Measurements from ENCODE around the gene SELE. TPM values are rescaled to one million over a fixed set of nuclear protein-coding genes. Genes with fewer than 3 reads are reported as not detected.

SELE gene
- total RNA-seq, 4 donors from 2014 or later, result 0.21 to 6.8 (median 1.9) TPM

DNA sequence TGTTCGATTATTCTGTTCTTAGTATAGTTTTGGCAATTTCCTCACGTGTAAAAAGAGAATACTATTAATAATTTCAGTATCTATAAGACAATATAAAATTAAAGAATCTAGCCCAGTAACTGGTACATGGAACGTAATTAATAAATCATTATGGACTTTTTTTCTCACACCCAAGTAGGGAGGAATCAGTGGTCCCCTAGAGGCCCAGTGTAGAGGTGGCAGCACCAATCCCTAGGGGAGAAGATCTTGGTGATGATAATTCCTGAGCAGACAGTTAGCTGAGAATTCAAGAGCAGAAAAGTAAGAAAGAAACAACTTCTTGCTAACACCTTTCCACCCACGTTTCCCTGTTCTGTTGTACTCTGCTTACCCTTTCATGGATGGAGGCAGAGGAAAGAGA, 19.7 kb upstream of the SELE start:
- no peak for DNase-seq (ENCODE audit: low spot score in 2 of 2)
- H3K27me3 ChIP-seq, result no peaks in the 10 kb centered on the region
- no peaks in the 10 kb centered on the region for H3K36me3 ChIP-seq
- WGBS, 2 donors, result 73 to 79% methylated on average over 4 of the region's 4 CpGs
- H3K9me3 ChIP-seq, result no peaks in the 10 kb centered on the region
- H3K4me1 ChIP-seq, result no peaks in the 10 kb centered on the region
- TF ChIP-seq CTCF (IDR thresholded peaks at IDR 0.05), result no peak
- TF ChIP-seq POLR2A (IDR thresholded peaks at IDR 0.05), result no peak
- no peak for TF ChIP-seq EP300 (IDR thresholded peaks at IDR 0.05)
- no peak overlapping the region for H3K4me3 ChIP-seq
- H3K27ac ChIP-seq, result no peak overlapping the region

- peaks cover 0 to 4% (median 0%) of the 10 kb centered on the region in 4 donors for H3K4me1 ChIP-seq
- no peak overlapping the region for H3K27ac ChIP-seq
- WGBS, 2 donors, result 78 to 85% methylated on average over 1 of the region's 1 CpG
- H3K27me3 ChIP-seq, result no peaks in the 10 kb centered on the region
- H3K4me3 ChIP-seq, result no peak overlapping the region
- DNase-seq (ENCODE audit: low spot score in 2 of 2), result no peak
- TF ChIP-seq POLR2A (IDR thresholded peaks at IDR 0.05), result no peak
- no peak for TF ChIP-seq EP300 (IDR thresholded peaks at IDR 0.05)
- TF ChIP-seq CTCF (IDR thresholded peaks at IDR 0.05), result no peak
- no peaks in the 10 kb centered on the region for H3K36me3 ChIP-seq
- no peaks in the 10 kb centered on the region for H3K9me3 ChIP-seq
These were observed 16.2 kb upstream of the SELE start for GRCh38 chr1:169750041-169750440.

GRCh38 chr1:169746550-169746949, 12.7 kb upstream of the SELE start:
- Histone ChIP-seq H3K4me1 (peaks cover 0 to 21% (median 1%) of the 10 kb centered on the region in 4 donors), H3K27me3 (no peaks in the 10 kb centered on the region), H3K9me3 (peaks cover 0 to 3% (median 0%) of the 10 kb centered on the region in 4 donors), H3K36me3 (no peaks in the 10 kb centered on the region), H3K27ac (no peak overlapping the region), H3K4me3 (no peak overlapping the region)
- WGBS, 2 donors, result 87 to 92% methylated on average over 2 of the region's 2 CpGs
- TF ChIP-seq CTCF (IDR thresholded peaks at IDR 0.05) (no peak), EP300 (IDR thresholded peaks at IDR 0.05) (no peak), POLR2A (IDR thresholded peaks at IDR 0.05) (no peak)
- DNase-seq (ENCODE audit: low spot score in 2 of 2), result no peak

GRCh38 chr1:169745015-169745861, 11.4 kb upstream of the SELE start:
- peak overlapping the region in 2 of 4 donors; percentile 56 to 64 for H3K27ac ChIP-seq
- peak in 1 of 2 donors; percentile 47 for DNase-seq (ENCODE audit: low spot score in 2 of 2)

GRCh38 chr1:169741666-169742394, 8.0 kb upstream of the SELE start:
- TF ChIP-seq POLR2A (IDR thresholded peaks at IDR 0.05), result no peak
- TF ChIP-seq EP300 (IDR thresholded peaks at IDR 0.05), result no peak
- TF ChIP-seq CTCF (IDR thresholded peaks at IDR 0.05), result no peak
- WGBS, 2 donors, result 73 to 83% methylated on average over 6 of the region's 6 CpGs
- no peaks in the 10 kb centered on the region for H3K27me3 ChIP-seq
- H3K4me3 ChIP-seq, result no peak overlapping the region
- no peak for DNase-seq (ENCODE audit: low spot score in 2 of 2)
- peaks cover 0 to 3% (median 0%) of the 10 kb centered on the region in 4 donors for H3K9me3 ChIP-seq
- H3K27ac ChIP-seq, result peak overlapping the region in 1 of 4 donors; percentile 13
- peaks cover 0 to 36% (median 3%) of the 10 kb centered on the region in 4 donors for H3K4me1 ChIP-seq
- H3K36me3 ChIP-seq, result no peaks in the 10 kb centered on the region

More at GRCh38 chr1:169745015-169745861, 11.4 kb upstream of the SELE start:
- H3K27me3 ChIP-seq, result no peaks in the 10 kb centered on the region
- TF ChIP-seq POLR2A (IDR thresholded peaks at IDR 0.05) (no peak), EP300 (IDR thresholded peaks at IDR 0.05) (peak in 1 of 2 donors; percentile 89)
- WGBS, 2 donors, result 31 to 37% methylated on average over 5 of the region's 5 CpGs
- no peaks in the 10 kb centered on the region for H3K36me3 ChIP-seq
- H3K4me3 ChIP-seq, result no peak overlapping the region
- H3K4me1 ChIP-seq, result peaks cover 0 to 34% (median 3%) of the 10 kb centered on the region in 4 donors
- peaks cover 0 to 3% (median 0%) of the 10 kb centered on the region in 4 donors for H3K9me3 ChIP-seq
